ENCODE results near the gene ZNF598.

ZNF598 gene

DNA sequence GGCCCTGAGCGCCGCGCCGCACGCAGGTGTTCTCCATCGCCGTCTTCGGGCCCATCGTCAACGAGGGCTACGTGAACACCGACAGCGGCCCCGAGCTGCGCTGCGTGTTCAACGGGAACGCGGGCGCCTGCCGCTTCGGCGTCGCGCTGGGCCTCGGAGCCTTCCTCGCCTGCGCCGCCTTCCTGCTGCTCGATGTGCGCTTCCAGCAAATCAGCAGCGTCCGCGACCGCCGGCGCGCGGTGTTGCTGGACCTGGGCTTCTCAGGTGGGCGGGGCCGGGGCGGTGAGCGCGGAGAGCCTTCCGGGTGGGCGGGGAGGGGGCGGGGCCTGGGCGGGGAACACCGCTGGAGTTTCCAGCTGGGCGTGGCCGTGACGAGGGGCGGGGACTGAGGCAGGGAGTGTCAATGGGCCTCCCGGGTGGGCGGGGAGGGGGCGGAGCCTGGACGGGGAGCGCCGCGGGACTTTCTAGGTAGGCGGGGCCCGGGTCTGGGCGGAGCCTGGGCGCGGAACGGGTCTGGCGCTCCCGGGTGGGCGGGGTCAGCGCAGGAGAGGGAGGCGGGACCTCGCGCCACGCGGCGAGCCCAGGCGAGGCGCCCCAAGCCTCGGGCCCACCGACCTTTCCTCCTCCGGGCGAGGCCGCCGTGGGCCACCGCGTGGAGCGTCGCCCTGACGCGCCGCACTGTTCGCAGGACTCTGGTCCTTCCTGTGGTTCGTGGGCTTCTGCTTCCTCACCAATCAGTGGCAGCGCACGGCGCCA is 17.5 kb downstream of the ZNF598 start:
- H3K27ac ChIP-seq = no peak overlapping the region
- TF ChIP-seq, protein P1, sequence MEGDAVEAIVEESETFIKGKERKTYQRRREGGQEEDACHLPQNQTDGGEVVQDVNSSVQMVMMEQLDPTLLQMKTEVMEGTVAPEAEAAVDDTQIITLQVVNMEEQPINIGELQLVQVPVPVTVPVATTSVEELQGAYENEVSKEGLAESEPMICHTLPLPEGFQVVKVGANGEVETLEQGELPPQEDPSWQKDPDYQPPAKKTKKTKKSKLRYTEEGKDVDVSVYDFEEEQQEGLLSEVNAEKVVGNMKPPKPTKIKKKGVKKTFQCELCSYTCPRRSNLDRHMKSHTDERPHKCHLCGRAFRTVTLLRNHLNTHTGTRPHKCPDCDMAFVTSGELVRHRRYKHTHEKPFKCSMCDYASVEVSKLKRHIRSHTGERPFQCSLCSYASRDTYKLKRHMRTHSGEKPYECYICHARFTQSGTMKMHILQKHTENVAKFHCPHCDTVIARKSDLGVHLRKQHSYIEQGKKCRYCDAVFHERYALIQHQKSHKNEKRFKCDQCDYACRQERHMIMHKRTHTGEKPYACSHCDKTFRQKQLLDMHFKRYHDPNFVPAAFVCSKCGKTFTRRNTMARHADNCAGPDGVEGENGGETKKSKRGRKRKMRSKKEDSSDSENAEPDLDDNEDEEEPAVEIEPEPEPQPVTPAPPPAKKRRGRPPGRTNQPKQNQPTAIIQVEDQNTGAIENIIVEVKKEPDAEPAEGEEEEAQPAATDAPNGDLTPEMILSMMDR (conservative IDR thresholded peaks at IDR 0.05) = no peak

DNA sequence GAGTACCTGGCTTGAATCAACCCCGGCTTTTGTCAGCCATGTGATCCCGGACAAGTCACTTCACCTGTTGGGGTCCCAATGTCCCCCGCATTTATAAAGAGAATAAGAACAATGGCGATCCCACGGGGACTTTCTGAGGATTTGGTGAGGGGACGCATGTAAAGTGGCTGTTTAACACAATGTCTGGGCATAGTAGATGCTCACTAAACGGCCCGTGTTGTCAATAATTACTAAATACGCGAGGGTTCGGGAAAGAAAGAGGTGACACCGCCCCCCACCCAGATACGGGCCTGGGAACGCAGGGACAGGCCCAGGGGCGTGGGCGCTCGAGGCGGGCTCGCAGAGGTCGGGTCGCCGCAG is 18.1 kb downstream of the ZNF598 start:
- TF ChIP-seq, protein P1 (conservative IDR thresholded peaks at IDR 0.05) = no peak
- H3K27ac ChIP-seq = no peak overlapping the region

DNA sequence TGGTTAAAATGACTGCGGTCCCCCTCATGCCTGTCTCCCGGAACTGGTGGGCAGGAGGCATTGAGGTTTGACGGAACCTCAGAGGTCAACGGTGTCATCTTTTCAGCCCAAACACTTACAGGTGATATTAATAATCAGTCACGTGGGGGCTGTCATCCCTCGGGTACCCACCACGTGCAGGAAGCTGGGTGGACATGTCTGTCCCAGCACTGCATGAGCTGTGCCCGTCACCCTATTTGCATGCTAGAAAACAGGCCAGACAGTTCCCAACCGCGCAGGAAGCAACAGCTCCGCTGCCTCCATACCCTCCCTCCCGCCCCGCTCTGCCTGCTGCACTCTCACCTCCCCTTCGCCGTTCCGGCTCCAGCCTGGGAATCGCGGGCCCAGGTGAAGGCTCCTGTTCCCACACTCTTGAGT is 18.5 kb downstream of the ZNF598 start:
- H3K27ac ChIP-seq = no peak overlapping the region
- TF ChIP-seq, protein P1 (conservative IDR thresholded peaks at IDR 0.05) = no peak

DNA sequence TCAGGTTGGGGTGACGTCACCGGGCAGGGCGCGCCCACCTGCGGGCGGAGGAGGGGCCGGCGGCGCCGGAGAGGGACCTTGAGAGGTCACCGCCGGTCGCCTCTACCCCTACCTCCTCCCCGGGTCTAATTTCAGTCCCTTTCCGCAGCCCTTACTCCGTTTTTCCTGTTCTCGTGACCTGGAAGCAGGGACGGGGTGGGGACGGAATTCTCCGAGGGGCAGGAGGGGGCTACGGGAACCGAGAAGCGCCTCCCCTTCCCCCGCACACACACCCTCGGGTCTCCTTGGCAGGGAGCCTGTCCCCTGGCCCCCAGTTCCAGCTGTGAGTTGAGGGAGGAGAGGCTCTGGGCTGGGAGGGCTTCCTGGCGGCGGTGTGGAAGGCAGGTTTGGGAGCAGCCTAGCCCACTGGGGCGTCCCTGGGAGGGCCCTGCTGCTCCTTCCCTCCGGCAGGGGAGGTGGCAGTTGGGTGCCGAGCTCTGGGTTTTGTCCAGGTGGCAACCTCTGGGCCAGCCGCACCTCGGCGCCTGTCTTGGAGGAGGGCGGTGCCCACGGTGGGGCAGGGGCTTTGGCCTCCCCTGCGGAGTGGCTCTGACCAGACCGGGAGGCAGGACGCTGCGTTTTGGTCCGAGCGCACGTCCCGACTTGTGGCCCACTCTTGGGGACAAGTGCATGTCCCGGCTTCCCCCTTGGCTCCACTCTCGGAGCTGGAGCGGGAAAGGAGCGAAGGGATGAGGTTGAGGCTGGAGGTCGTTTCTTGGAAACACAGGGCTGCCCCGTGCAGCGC is 19.1 kb downstream of the ZNF598 start:
- TF ChIP-seq, protein P1 (conservative IDR thresholded peaks at IDR 0.05) = no peak
- peak overlapping the region; percentile 13; the same call in 1 of the 2 replicates for H3K27ac ChIP-seq

DNA sequence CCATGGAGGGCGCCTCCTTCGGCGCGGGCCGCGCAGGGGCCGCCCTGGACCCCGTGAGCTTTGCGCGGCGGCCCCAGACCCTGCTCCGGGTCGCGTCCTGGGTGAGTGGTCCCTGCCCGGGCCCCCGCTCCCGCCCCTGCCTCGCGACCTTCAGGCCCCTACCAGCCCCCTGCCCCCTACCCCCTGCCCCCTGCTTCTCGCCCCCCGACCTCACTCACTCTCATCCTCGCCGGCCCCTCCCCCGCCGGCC is 19.6 kb downstream of the ZNF598 start:
- TF ChIP-seq, protein P1 (conservative IDR thresholded peaks at IDR 0.05) = no peak
- H3K27ac ChIP-seq = peak overlapping the region; percentile 13; the same call in 1 of the 2 replicates

DNA sequence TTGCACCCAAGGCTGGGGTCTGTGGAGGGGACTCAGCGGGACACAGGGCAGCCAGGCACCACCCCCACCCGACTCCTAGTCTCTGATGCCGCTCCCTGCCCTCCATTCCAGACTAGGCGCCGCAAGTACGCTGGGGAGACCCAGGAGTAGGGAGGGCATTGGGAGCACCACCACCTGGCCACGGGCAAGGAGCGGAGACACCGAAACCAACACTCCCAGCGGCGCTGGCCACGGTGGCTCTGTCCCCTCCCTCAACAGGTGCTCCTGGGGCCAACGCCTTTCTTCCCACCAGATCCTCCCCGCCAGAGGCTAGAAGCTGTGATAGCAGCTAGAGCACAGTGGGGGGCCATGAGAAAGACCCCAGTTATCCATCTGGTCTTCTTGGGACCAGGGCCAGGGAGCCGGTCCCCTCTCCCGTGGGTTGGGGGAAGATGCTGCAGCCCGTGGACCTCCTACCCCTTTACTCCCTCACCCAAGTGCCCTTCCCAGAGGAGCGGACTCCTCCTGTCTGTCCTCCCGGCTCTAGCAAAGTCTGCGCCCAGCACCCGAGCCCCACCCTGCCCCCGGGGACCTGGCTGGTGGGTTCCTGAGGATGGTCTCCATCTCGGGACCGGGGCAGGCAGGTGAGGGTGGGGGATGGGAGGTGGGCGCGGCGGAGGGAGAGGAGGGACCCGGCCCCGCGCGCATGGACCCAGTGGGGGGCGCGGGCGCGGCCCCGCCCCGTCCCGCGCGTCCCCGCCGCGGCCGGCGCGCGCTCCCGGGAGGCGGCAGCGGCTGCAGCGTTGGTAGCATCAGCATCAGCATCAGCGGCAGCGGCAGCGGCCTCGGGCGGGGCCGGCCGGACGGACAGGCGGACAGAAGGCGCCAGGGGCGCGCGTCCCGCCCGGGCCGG is 20.2 kb downstream of the ZNF598 start, which contains the start of gene SYNGR3:
Gene SYNGR3 (plus strand): TSS at position 762 of the 892 bp plus-strand sequence. CDS start 133 bp downstream, outside the sequence.
- peak within 1 kb of the TSS; percentile 13; the same call in 1 of the 2 replicates for H3K27ac ChIP-seq
- TF ChIP-seq, protein P1 (conservative IDR thresholded peaks at IDR 0.05) = no peak

DNA sequence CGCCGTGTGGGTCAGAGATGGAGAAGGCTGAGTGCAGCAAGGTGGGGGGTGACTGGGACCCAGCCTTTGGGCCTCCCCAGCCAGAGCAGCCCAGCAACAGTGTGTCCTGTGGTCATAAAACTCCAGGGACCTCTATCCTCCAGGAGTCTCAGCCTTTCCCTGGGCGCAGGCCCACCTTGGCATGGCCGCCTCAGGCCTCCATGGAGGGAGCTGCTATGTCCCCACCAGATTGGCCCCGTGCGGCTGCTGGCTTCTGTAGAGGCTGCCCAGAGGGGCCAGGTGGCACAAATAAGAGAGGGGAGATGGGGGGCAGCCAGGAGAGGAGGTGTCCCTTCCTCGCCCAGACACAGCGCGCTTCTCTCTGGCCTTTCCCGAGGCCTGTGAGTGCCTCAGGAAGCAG is 22.4 kb downstream of the ZNF598 start:
- TF ChIP-seq, protein P1 (conservative IDR thresholded peaks at IDR 0.05) = no peak

More for the DNA sequence above, 22.4 kb downstream of the ZNF598 start:
- no peak overlapping the region for H3K27ac ChIP-seq

Data from VCaP (cell line).